B cell (primary cell): Measurements from ENCODE around the gene ZNF688. TPM values are rescaled to one million over a fixed set of nuclear protein-coding genes. Genes with fewer than 3 reads are reported as not detected.
A peak's percentile ranks its signal among the peaks of the same experiment; 100 is the strongest.

ENCODE experiments used
- ATAC-seq: fragments of 200-7000 bp; cut with Tn5 transposase; one replicate; pipeline ENCODE4 v1.10.0; 2021; ENCODE audit warnings: low read depth, mild to moderate bottlenecking, moderate number of reproducible peaks, moderate library complexity
- CTCF ChIA-PET: fragments of 350-600 bp; sonication (Branson Sonifier 250); formaldehyde crosslinking; loops from one replicate; lab custom pipeline; 2021; ENCODE audit warnings: antibody characterized with exemption, inconsistent platforms; lab: Charles Lee
- POLR2A ChIA-PET: fragments of 350-600 bp; sonication (Branson Sonifier 250); formaldehyde crosslinking; loops from one replicate; lab custom pipeline; 2021; ENCODE audit warnings: antibody characterized with exemption; lab: Charles Lee
- DNase-seq: peaks from one replicate; pipeline ENCODE4 v3.0.0; 2013
- H2AFZ ChIP-seq: 2 replicates; pipeline ENCODE4 v1.6.1; 2012; ENCODE audit warnings: mild to moderate bottlenecking, low read depth, low read length; ENCODE audit not compliant: insufficient read depth, poor library complexity, severe bottlenecking
- H3K27ac ChIP-seq, 2 donors: 1 replicate in 1 of 2; 2 replicates in 1 of 2; pipeline ENCODE4 v1.5.1; 2012 to 2013; ENCODE audit warnings: low read length in 2 of 2, mild to moderate bottlenecking in 2 of 2, moderate library complexity in 1 of 2
- H3K27me3 ChIP-seq, 4 experiments: fragments of 200-600 bp in 1 of 4; sonication (generic) in 1 of 4; replicated peaks in 1 of 4; 1 replicate in 2 of 4; 2 replicates in 2 of 4; pipeline versions ENCODE4 v1.6.1 to v1.7.0; 2013 to 2016; ENCODE audit warnings: low read length in 3 of 4, mild to moderate bottlenecking in 2 of 4, mixed read lengths in 1 of 4, moderate library complexity in 1 of 4; ENCODE audit not compliant: insufficient read depth in 4 of 4, control insufficient read depth in 3 of 4; ENCODE audit errors: control extremely low read depth in 1 of 4
- H3K36me3 ChIP-seq, 2 experiments: replicated peaks in 1 of 2; 1 replicate in 1 of 2; 2 replicates in 1 of 2; pipeline versions ENCODE4 v1.6.1 to v1.7.1; 2013; ENCODE audit warnings: low read length in 1 of 2; ENCODE audit not compliant: insufficient read depth in 2 of 2, control insufficient read depth in 1 of 2; ENCODE audit errors: control extremely low read depth in 1 of 2, extremely low read depth in 1 of 2
- H3K4me1 ChIP-seq, 2 donors: fragments of 200-600 bp in 1 of 2; sonication (generic) in 1 of 2; 1 replicate in 1 of 2; 2 replicates in 1 of 2; pipeline versions ENCODE4 v1.5.1 to v1.6.1; 2013 to 2017; ENCODE audit warnings: low read length in 2 of 2; ENCODE audit not compliant: control insufficient read depth in 2 of 2, insufficient read depth in 2 of 2
- H3K4me2 ChIP-seq: replicated peaks from 2 replicates; pipeline ENCODE3; 2012; ENCODE audit warnings: mild to moderate bottlenecking, low read depth, low read length; ENCODE audit not compliant: poor library complexity, severe bottlenecking
- H3K4me3 ChIP-seq, 5 experiments: fragments of 200-600 bp in 1 of 5; sonication (generic) in 1 of 5; 1 replicate in 3 of 5; 2 replicates in 2 of 5; pipeline versions ENCODE4 v1.5.1 to v1.7.0; 2011 to 2016; ENCODE audit warnings: low read length in 4 of 5, mild to moderate bottlenecking in 4 of 5, low read depth in 2 of 5, control low read depth in 1 of 5, moderate library complexity in 1 of 5; ENCODE audit not compliant: insufficient read depth in 1 of 5; ENCODE audit errors: control extremely low read depth in 1 of 5, extremely low read depth in 1 of 5
- H3K79me2 ChIP-seq: fragments of 200-600 bp; sonication (generic); one replicate; pipeline ENCODE4 v1.6.0; 2016; ENCODE audit warnings: low read length; ENCODE audit not compliant: control insufficient read depth, insufficient read depth
- H3K9ac ChIP-seq: fragments of 200-600 bp; sonication (generic); 2 replicates; pipeline ENCODE4 v1.6.1; 2017; ENCODE audit warnings: mild to moderate bottlenecking, low read length, moderate library complexity
- H3K9me3 ChIP-seq, 3 donors: one replicate each; pipeline versions ENCODE4 v1.6.1 to v1.7.1; 2013; ENCODE audit warnings: low read length in 2 of 3; ENCODE audit not compliant: control insufficient read depth in 2 of 3, insufficient read depth in 1 of 3; ENCODE audit errors: control extremely low read depth in 1 of 3
- H4K20me1 ChIP-seq: 2 replicates; pipeline ENCODE4 v1.6.0; 2012; ENCODE audit warnings: mild to moderate bottlenecking, low read length; ENCODE audit not compliant: insufficient read depth, control insufficient read depth, poor library complexity, severe bottlenecking
- H3K27ac Mint-ChIP-seq: one replicate; pipeline ENCODE4 v1.8.0; 2021; ENCODE audit warnings: mixed read lengths
- H3K27me3 Mint-ChIP-seq: one replicate; pipeline ENCODE4 v1.8.0; 2021; ENCODE audit warnings: mixed read lengths
- H3K4me1 Mint-ChIP-seq: one replicate; pipeline ENCODE4 v1.8.0; 2021; ENCODE audit warnings: mixed read lengths
- H3K4me3 Mint-ChIP-seq: one replicate; pipeline ENCODE4 v1.8.0; 2021; ENCODE audit warnings: mixed read lengths
- H3K9me3 Mint-ChIP-seq: one replicate; pipeline ENCODE4 v1.8.0; 2022; ENCODE audit warnings: mixed read lengths; ENCODE audit not compliant: insufficient read depth
- CTCF ChIP-seq: fragments of 200-600 bp; IDR thresholded peaks from one replicate; pipeline ENCODE4 v1.8.0; 2022; ENCODE audit warnings: antibody characterized with exemption, mild to moderate bottlenecking
- EZH2 ChIP-seq: IDR thresholded peaks from 2 replicates; pipeline ENCODE4 v1.6.1; 2012; ENCODE audit warnings: borderline replicate concordance, low read depth, mild to moderate bottlenecking, moderate library complexity, low read length; ENCODE audit not compliant: insufficient read depth, poor library complexity, severe bottlenecking
- WGBS: methylation state at CpG from one replicate; pipeline ENCODE4 v1.1.5; 2013; ENCODE audit warnings: missing lambda C conversion rate; ENCODE audit not compliant: insufficient coverage; 5-methylcytosine and 5-hydroxymethylcytosine counted together
- intact Hi-C: fragments of 100-400 bp; cut with micrococcal nuclease; formaldehyde crosslinking; loops from one replicate; pipeline ENCODE4 v1.10.0; 2022
- polyA plus RNA-seq: library from polyadenylated mRNA; depleted of rRNA; stranded (reverse); fragments of >200 nt; gene quantifications from 2 replicates; pipeline ENCODE4 v1.2.3, GENCODE V29; 2012
- total RNA-seq, 2 donors: library from RNA; stranded (reverse); fragments of 120-200 nt in 1 of 2; gene quantifications; 1 replicate in 1 of 2; 2 replicates in 1 of 2; pipeline versions ENCODE4 v1.2.3 to v1.2.4, GENCODE V29; 2013 to 2022

ZNF688 gene
- total and polyA plus RNA-seq, 2 donors (not counting 1 experiment from before 2014, with no cell fraction given): 20.6 to 23.1 TPM

- H3K4me2 ChIP-seq: no peak overlapping the region
- TF ChIP-seq EZH2 (no peak), CTCF (no peak)
- H3K9me3 Mint-ChIP-seq: no peaks in the 10 kb centered on the region
- CTCF ChIA-PET: interaction anchor here (1.0 to 1.6 kb wide), 3 partner anchors 10 to 119 kb away, joined by 3 read pairs; partner anchors contain the start of genes DCTPP1 and ZNF764
- H3K27ac Mint-ChIP-seq: peak overlapping the region; percentile 21
- H4K20me1 ChIP-seq: no peaks in the 10 kb centered on the region
- H3K4me1 ChIP-seq: peaks cover 0 to 5% of the 10 kb centered on the region in 2 donors
- no peaks in the 10 kb centered on the region for H3K27me3 Mint-ChIP-seq
- DNase-seq (no peak), ATAC-seq (no peak)
- H2AFZ ChIP-seq: no peak overlapping the region
- H3K4me3 ChIP-seq: no peak overlapping the region
- WGBS: 90% methylated on average over 8 of the region's 8 CpGs
- H3K36me3 ChIP-seq: peaks cover 0 to 9% of the 10 kb centered on the region in 2 experiments
- no peaks in the 10 kb centered on the region for H3K9me3 ChIP-seq
- H3K27me3 ChIP-seq: no peaks in the 10 kb centered on the region
- POLR2A ChIA-PET: interaction anchor here (0.7 kb wide), 1 partner anchor 23 kb away, joined by 3 read pairs; no protein-coding TSS in a partner anchor
- H3K27ac ChIP-seq: no peak overlapping the region
- intact Hi-C loops: no loop called here
- H3K4me3 Mint-ChIP-seq: no peak overlapping the region
- peaks cover 80% of the 10 kb centered on the region for H3K79me2 ChIP-seq
- H3K9ac ChIP-seq: no peak overlapping the region
- peaks cover 10% of the 10 kb centered on the region for H3K4me1 Mint-ChIP-seq
Measured at GRCh38 chr16:30548416-30549253, 22.9 kb downstream of the ZNF688 start.

- Histone ChIP-seq H4K20me1 (no peaks in the 10 kb centered on the region), H3K36me3 (no peaks in the 10 kb centered on the region), H3K4me3 (no peak overlapping the region), H3K9me3 (no peaks in the 10 kb centered on the region), H3K9ac (no peak overlapping the region), H3K79me2 (peaks cover 88% of the 10 kb centered on the region), H3K27ac (no peak overlapping the region), H3K4me2 (no peak overlapping the region), H3K4me1 (no peaks in the 10 kb centered on the region), H3K27me3 (no peaks in the 10 kb centered on the region), H2AFZ (no peak overlapping the region)
- intact Hi-C loops: no loop called here
- H3K9me3 Mint-ChIP-seq: no peaks in the 10 kb centered on the region
- TF ChIP-seq CTCF (no peak), EZH2 (no peak)
- H3K27ac Mint-ChIP-seq: no peak overlapping the region
- ATAC-seq: no peak
- 74% methylated on average over 8 of the region's 8 CpGs for WGBS
- DNase-seq: no peak
- H3K27me3 Mint-ChIP-seq: no peaks in the 10 kb centered on the region
- H3K4me3 Mint-ChIP-seq: no peak overlapping the region
- no peaks in the 10 kb centered on the region for H3K4me1 Mint-ChIP-seq
- CTCF ChIA-PET: no interaction called here
- POLR2A ChIA-PET: no interaction called here
Measured at GRCh38 chr16:30546115-30546514, 25.4 kb downstream of the ZNF688 start.
